Parathyroid adenoma (tissue), 2 donors: ENCODE data around the gene CTPS1.

ENCODE experiments used
- H2AFZ ChIP-seq: fragments of 300-600 bp; sonication (generic); one replicate; pipeline ENCODE4 v1.7.0; 2017; ENCODE audit warnings: antibody characterized with exemption, mild to moderate bottlenecking
- H3K27ac ChIP-seq: fragments of 300-600 bp; sonication (generic); one replicate; pipeline ENCODE4 v1.7.0; 2017
- H3K27me3 ChIP-seq: fragments of 300-600 bp; sonication (generic); one replicate; pipeline ENCODE4 v1.7.0; 2017; ENCODE audit warnings: low read length; ENCODE audit not compliant: control insufficient read depth, insufficient read depth
- H3K36me3 ChIP-seq: fragments of 300-600 bp; sonication (generic); one replicate; pipeline ENCODE4 v1.7.0; 2017; ENCODE audit warnings: low read length; ENCODE audit not compliant: control insufficient read depth, insufficient read depth
- H3K4me1 ChIP-seq: fragments of 300-600 bp; sonication (generic); one replicate; pipeline ENCODE4 v1.7.0; 2017; ENCODE audit warnings: control low read depth
- H3K4me2 ChIP-seq: fragments of 300-600 bp; sonication (generic); one replicate; pipeline ENCODE4 v1.7.0; 2017; ENCODE audit warnings: low read length
- H3K4me3 ChIP-seq: fragments of 300-600 bp; sonication (generic); one replicate; pipeline ENCODE4 v1.7.0; 2017; ENCODE audit warnings: low read depth, low read length
- H3K79me2 ChIP-seq: fragments of 300-600 bp; sonication (generic); one replicate; pipeline ENCODE4 v1.7.0; 2017; ENCODE audit warnings: control low read depth
- H3K9ac ChIP-seq: fragments of 300-600 bp; sonication (generic); one replicate; pipeline ENCODE4 v1.7.0; 2017; ENCODE audit warnings: mild to moderate bottlenecking
- H3K9me3 ChIP-seq: fragments of 300-600 bp; sonication (generic); one replicate; pipeline ENCODE4 v1.7.0; 2017; ENCODE audit warnings: low read length; ENCODE audit not compliant: control insufficient read depth
- TF ChIP-seq, protein P1 (sequence below): fragments of 300-600 bp; sonication (generic); IDR thresholded peaks from one replicate; pipeline ENCODE4 v1.7.0; 2017; ENCODE audit warnings: antibody characterized with exemption, mild to moderate bottlenecking
- donor health status: primary hyperparathyroidism.

The CTPS1 gene

DNA sequence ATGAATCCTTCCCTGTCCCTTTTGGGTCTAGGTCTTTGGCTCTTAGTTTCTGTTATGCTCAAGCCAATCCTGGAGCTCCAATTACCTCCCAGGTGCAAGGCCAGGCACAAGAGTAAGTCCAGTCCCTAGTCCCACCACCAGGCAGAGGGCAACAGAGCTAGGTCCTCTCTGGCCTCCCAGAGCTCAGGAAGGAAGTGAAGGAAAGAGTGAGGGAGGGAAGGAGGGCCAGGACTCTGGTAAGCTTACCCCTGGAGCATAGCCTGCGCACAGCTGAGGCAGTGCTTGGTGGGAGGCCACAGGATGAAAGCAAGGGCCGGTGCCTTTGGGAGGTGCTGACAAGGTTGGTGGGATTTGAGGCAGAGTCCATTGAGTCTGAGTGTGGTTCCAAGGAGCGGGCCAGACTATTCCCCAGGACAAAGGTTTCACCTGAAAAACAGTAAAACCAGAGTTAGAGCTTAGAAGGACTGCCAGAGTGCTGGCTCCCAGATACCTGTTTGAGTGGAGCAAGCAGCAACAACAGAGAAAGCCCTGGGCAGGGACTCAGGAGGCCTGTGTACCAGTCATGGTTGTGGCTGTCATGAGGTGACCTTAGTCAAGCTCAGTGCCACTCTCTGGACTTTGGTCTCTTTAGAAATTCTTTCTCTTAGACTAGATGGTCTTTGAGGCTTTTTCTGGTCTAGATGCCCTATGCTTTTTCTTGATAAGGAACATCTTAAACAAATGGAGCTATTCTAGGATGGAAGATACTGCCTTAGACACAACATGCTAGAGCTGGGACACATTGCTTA, 57.8 kb downstream of the CTPS1 start:
- Histone ChIP-seq H3K4me3 (no peak overlapping the region), H3K79me2 (no peaks in the 10 kb centered on the region), H3K9ac (no peak overlapping the region), H3K9me3 (no peaks in the 10 kb centered on the region), H3K36me3 (no peaks in the 10 kb centered on the region), H2AFZ (no peak overlapping the region), H3K4me2 (no peak overlapping the region), H3K27ac (no peak overlapping the region), H3K4me1 (no peaks in the 10 kb centered on the region), H3K27me3 (no peaks in the 10 kb centered on the region)
- TF ChIP-seq, protein P1, sequence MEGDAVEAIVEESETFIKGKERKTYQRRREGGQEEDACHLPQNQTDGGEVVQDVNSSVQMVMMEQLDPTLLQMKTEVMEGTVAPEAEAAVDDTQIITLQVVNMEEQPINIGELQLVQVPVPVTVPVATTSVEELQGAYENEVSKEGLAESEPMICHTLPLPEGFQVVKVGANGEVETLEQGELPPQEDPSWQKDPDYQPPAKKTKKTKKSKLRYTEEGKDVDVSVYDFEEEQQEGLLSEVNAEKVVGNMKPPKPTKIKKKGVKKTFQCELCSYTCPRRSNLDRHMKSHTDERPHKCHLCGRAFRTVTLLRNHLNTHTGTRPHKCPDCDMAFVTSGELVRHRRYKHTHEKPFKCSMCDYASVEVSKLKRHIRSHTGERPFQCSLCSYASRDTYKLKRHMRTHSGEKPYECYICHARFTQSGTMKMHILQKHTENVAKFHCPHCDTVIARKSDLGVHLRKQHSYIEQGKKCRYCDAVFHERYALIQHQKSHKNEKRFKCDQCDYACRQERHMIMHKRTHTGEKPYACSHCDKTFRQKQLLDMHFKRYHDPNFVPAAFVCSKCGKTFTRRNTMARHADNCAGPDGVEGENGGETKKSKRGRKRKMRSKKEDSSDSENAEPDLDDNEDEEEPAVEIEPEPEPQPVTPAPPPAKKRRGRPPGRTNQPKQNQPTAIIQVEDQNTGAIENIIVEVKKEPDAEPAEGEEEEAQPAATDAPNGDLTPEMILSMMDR, result no peak

DNA sequence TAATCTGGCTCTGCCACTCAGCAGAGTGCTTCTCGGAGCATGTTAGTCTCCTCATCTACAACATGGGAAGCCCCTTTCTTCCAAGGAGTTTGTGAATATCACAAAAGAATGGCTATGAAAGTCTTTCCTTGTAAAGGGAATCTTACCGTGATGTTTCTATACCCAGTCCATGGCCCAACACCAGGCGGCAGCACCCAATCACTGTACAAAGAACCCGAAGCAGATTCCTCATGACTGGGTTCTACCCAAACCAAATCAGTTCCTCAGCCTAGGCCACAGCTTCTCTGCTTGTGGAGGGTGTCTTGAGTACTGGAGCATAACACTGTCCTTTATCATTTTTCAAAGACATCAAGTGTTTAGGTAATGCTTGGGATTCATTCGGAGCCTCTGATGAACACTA, 58.6 kb downstream of the CTPS1 start:
- no peaks in the 10 kb centered on the region for H3K9me3 ChIP-seq
- no peak overlapping the region for H3K4me3 ChIP-seq
- no peaks in the 10 kb centered on the region for H3K27me3 ChIP-seq
- H3K4me2 ChIP-seq, result no peak overlapping the region
- H3K4me1 ChIP-seq, result no peaks in the 10 kb centered on the region
- TF ChIP-seq, protein P1, result no peak
- no peak overlapping the region for H3K9ac ChIP-seq
- no peak overlapping the region for H3K27ac ChIP-seq
- H2AFZ ChIP-seq, result no peak overlapping the region
- no peaks in the 10 kb centered on the region for H3K79me2 ChIP-seq
- no peaks in the 10 kb centered on the region for H3K36me3 ChIP-seq

DNA sequence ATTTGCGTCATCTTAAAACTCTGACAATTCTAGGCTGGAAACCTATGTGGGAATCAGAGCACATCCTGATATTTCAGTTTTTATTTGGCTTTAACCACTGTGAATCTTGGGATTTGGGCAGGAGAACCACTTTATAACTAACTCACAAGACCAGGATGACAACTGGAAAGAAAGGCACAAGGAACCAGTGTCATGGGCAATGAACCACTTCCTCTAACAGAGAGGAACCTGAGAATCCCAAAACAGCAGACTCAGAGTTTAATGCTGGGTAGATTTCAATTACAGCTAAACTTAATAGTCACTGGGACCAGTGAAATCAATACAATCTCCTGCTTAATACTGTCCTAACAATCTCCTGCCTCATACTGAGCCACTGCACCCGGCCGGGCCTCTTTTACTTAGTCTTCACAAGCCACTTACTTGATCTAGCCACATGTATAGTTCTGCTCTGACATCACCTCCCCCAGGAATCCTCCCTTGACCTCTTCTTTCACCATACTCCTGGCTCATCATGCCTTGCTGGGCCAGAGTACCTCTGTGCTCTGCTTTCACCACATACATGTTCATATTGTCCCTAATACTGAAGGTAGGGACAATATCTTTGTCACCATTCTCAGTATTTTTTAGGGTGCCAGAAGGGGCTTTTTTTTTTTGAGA, 62.2 kb downstream of the CTPS1 start:
- Histone ChIP-seq H3K4me1 (peaks cover 7% of the 10 kb centered on the region), H3K79me2 (no peaks in the 10 kb centered on the region), H3K27me3 (no peaks in the 10 kb centered on the region), H3K4me3 (no peak overlapping the region), H3K4me2 (no peak overlapping the region), H3K9me3 (no peaks in the 10 kb centered on the region), H3K36me3 (no peaks in the 10 kb centered on the region), H3K9ac (no peak overlapping the region), H3K27ac (no peak overlapping the region), H2AFZ (no peak overlapping the region)
- TF ChIP-seq, protein P1, result no peak

DNA sequence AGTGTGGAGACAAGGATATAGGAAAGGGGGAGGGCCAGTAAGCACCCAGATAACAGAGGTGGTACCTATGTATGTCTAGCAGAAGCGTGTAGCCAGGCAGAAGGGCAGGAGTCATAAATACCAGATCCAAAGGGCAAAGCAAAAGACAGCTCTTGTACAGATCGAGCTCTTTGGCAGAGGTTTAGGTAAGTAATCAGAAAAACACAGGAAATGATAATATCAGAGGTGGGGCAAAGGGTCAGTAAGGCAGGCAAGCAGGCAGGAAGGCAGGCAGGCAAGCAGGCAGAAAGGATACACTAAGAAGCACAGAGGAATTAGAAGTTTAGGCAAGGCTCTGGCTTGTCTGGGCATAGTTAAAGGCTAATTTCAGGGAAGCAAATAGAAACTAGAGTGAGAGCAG, 64.7 kb downstream of the CTPS1 start:
- no peaks in the 10 kb centered on the region for H3K36me3 ChIP-seq
- H3K4me3 ChIP-seq, result no peak overlapping the region
- H3K9ac ChIP-seq, result no peak overlapping the region

More for the DNA sequence above, 64.7 kb downstream of the CTPS1 start:
- no peak overlapping the region for H3K27ac ChIP-seq
- no peaks in the 10 kb centered on the region for H3K27me3 ChIP-seq
- no peaks in the 10 kb centered on the region for H3K79me2 ChIP-seq
- H3K4me1 ChIP-seq, result peaks cover 7% of the 10 kb centered on the region
- no peak overlapping the region for H3K4me2 ChIP-seq
- H3K9me3 ChIP-seq, result no peaks in the 10 kb centered on the region
- TF ChIP-seq, protein P1, result no peak
- H2AFZ ChIP-seq, result no peak overlapping the region
